ENCODE data around the gene ADM2.
"Not testable (repeated sequence)": the region's sequence is repeated elsewhere in the genome, so short reads cannot be mapped to it uniquely, and the experiment has no call there.

Gene ADM2, protein sequence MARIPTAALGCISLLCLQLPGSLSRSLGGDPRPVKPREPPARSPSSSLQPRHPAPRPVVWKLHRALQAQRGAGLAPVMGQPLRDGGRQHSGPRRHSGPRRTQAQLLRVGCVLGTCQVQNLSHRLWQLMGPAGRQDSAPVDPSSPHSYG

DNA sequence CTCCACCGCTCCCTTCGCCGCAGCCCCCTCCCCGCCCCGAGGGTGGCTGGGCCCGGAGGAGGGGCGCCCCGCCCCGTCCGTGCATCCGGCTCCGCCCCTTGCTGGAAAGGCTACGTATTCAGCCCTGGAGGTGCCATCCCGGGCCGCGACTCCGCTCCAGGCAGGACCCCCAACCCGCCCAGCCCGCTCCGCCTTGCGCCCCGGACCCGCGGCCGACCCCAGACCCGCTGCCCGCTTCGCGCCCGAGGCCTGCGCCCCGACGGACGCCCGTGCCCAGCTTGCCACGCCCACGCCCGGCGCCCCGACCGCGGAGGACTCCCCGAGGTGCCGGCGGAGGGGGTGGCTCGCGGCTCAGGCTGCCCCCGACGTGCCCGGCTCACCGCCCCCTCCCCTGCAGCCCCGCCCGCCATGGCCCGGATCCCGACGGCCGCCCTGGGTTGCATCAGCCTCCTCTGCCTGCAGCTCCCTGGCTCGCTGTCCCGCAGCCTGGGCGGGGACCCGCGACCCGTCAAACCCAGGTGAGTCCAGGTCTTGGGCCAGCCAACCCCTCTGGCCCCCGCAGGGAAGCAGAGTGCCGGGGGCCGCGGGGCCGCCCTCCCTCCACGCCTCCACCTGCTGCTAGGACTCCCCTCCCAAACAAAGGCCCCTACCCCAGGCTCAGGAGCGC, at the start of gene ADM2:
ADM2 (plus strand) TSS at position 104 of the 667 bp plus-strand sequence; CDS start at position 409, 305 bp downstream.
- no peak for DNase-seq (ENCODE audit: low read depth, low spot score)

- DNase-seq (ENCODE audit: low read depth, low spot score) = no peak
These were observed 49.0 kb upstream of the ADM2 start for GRCh38 chr22:50432131-50432876.

DNA sequence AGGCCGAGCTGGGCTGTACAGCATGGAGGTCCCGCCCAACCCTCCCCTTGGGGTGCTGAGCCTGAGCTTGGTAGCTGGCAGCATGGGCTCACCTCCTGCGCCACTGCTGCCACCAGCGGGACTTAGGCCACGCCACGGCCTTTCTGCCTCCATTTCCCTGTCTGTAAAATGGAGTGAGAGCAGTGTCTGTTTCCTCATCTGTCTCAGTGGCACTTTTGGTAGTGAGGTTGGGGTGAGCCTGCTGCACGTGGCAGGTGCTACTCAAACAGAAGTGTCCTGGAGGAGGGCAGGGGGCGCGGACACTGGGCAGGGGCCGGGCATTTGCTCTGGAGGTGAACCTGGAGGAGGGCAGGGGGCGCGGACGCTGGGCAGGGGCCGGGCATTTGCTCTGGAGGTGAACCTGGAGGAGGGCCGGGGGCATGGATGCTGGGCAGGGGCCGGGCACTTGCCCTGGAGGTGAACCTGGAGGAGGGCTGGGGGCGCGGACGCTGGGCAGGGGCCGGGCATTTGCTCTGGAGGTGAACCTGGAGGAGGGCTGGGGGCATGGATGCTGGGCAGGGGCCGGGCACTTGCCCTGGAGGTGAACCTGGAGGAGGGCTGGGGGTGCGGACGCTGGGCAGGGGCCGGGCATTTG, 48.3 kb upstream of the ADM2 start:
- not testable (repeated sequence) for DNase-seq (ENCODE audit: low read depth, low spot score)

- DNase-seq (ENCODE audit: low read depth, low spot score) = no peak
These were observed 46.5 kb upstream of the ADM2 start for GRCh38 chr22:50434849-50435248.

DNA sequence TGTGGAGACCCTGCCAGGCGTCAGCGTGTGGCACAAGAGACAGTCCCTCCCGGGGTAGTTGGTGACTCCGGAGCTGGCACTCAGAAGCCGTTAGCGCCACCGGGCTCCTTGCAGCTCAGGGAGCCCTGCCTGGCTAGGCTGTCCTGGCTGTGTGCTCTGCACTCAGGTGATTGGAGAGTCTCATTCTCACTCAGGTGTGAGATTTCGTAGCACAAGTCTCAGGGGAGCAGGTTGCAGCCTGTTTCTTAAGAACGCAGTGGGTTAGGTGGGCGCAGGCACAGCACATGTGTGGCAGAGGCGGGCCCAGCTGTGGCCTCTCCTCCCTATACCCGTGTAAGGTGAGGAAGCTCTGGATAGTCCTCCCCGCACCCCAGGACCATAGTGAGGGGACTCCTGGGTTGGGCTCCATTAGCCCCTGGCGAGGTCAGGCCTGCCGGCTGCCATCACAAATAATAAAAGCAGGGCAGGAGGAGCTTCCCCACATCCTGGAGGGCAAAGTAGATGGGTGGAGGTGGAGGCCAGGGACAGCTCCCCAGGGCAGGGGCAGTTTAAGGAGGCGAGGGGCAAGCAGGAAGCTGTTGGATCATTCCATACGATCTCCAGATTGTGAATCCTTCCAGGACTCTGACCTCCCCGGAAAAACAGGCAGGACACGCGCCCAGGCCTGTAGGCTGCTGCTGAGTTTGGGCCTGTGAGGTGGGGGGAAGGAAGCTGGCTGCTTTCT, 45.9 kb upstream of the ADM2 start:
- DNase-seq (ENCODE audit: low read depth, low spot score) = no peak

DNA sequence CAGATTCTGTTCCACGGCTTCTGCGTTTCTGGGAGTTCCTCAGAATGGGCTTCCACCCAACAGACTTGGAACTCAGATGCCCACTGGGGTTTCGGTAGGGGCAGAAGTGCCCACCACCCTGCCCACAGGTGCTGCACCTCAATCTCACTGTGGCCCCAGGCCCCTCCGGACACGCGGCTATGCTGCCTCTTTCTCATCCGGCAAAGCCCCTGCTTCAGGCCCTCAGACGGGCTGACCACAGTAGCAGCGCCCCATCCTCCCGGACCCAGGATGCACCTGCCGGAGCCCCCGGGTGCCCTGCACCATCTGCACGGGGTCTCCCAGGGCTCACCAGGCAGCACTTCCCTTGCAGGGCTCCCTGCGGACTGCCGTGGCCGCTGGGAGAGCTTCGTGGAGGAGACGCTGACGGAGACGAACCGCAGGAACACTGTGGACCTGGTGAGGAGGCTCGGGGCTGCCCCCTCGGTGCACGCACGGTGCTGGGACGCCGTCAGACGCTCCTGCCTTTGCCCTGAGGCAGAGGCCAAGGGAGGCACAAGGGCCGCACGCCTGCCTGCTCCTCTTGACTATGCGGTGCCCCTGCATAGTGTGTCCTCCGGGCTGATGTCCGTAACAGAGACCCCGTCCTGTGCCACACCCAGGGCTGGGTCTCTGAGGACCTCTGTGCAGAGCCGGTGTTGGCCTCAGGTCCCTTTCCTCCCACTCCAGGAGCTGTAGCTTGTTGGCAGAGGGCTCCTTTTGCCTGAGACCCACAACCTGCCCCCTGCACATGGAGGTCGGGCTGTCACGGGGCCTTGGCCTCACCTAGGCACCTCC, 45.1 kb upstream of the ADM2 start:
- no peak for DNase-seq (ENCODE audit: low read depth, low spot score)

DNA sequence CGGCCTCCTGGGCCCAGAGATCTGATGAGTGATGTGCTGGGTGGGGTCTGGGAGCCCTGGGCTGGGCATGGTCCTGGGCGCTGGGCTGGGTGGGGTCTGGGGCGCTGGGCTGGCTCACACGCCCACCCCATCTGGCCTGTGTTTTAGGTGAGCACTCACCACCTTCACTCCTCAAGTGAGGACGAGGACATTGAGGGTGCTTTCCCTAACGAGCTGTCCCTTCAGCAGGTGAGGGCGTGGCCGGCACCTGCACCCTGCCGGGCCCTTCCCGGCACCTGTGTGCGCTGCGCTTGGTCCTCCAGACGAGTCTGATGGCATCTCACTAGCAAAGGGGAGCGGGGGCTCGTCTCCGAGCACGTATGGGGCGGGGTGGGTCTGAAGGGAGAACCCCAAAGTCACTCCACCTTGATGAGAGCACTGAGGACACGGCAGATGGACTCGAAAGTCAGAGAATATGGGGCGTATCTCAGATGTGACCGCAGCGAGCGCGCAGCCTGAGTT, 44.5 kb upstream of the ADM2 start:
- no peak for DNase-seq (ENCODE audit: low read depth, low spot score)

- no peak for DNase-seq (ENCODE audit: low read depth, low spot score)
These were observed 43.6 kb upstream of the ADM2 start for GRCh38 chr22:50437511-50438304.

- DNase-seq (ENCODE audit: low read depth, low spot score) = no peak
These were observed 42.8 kb upstream of the ADM2 start for GRCh38 chr22:50438305-50439275.

DNA sequence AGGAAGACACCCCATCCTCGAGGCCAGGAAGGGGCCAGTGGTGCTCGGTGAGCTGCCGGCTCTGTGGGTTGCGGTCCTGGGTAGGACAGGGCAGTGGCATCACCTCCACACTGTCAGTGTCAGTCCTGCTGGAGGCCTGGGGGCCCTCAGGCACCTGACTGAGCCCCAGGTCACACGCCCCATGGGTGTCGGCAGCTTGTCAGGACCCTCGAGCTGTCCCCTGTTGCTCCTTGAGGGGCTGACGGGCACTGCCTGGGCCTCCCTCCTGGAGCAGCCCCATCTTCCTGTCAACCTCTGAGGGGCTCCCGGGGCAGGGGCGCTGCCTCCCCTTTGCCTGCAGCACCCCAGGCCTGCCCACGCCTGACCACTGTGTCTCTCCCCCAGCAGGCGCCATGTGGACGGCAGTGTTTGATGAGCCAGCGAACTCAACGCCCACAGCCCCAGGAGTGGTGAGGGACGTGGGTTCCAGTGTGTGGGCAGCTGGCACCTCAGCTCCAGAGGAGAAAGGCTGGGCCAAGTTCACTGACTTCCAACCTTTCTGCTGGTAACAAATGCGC, 42.0 kb upstream of the ADM2 start:
- no peak for DNase-seq (ENCODE audit: low read depth, low spot score)

DNA sequence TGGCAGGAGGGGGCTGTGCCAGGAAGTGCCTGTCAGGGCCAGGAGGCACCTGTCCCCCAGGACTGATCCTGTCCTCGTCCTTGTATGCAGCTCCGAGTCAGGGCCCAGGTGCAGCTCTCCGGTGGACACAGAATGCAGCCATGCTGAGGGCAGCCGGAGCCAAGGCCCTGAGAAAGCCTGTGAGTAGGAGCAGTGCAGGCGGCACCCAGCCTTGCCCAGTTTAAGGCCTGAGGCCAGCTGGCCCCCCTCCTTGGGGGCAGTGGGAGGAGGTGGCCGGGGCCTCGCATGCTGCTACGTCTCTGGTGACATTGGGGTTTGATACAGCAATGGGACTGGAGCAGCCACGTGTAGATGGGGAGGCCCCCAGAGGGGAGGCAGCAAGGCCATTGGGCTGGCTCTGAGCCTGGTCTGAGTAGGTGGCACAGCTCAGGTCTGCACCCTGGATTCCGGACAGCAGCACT, 41.4 kb upstream of the ADM2 start:
- DNase-seq (ENCODE audit: low read depth, low spot score) = no peak

- no peak for DNase-seq (ENCODE audit: low read depth, low spot score)
These were observed 40.6 kb upstream of the ADM2 start for GRCh38 chr22:50440544-50441249.

DNA sequence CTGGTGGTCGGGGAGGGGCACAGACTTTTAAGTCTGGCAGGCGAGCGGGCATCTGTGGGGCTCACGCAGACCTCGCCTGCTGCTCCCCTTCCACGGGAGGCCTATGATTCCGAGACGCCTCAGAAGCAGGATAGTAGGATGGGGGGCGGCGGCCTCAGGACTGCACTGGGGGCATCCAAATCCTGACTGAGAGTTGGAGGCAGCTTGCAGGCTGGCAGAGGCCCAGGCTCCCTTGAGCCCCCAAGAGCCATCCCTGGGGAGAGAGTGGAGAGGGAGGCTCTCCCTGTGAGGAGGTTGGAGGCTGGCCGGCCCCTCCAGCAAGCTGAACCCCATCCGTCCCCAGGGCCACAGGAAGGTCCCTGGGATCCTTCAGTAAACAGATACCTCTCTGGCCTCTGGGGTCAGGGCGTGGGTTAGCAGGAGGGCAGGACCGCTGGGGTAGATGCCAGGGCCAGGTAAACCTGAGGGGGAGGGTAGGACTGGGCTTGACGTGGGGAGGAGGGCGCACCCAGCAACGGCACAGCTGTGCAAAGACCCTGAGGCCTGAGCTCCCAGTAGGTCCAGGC, 39.8 kb upstream of the ADM2 start:
- DNase-seq (ENCODE audit: low read depth, low spot score) = no peak

DNA sequence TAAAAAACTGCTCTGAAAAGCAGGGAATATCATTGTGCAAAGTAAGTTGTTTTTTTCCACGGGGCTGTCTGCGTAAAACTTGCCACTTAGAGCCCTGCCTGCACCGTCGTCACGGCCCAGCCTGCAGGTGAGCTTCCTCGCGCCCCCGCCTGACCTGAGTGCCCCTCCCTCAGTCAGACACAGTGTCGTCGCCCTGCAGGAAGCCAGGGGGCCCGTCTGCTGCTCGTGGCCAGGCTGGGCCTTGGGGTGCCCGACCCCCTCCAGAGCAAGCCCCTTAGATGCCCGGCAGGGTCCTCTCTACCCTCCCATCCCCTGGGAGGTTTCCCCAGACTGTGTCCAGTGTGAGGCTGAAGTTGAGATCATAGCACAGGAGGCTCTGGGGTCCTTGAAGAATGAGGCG, 38.1 kb upstream of the ADM2 start:
- no peak for DNase-seq (ENCODE audit: low read depth, low spot score)

GRCh38 chr22:50443801-50444625, 37.3 kb upstream of the ADM2 start:
- DNase-seq (ENCODE audit: low read depth, low spot score) = no peak

GRCh38 chr22:50444663-50445062, 36.7 kb upstream of the ADM2 start:
- DNase-seq (ENCODE audit: low read depth, low spot score) = peak; percentile 21

Measured in brain pericyte (primary cell).